ENCODE data around the gene WIPI1. TPM values are rescaled to one million over a fixed set of nuclear protein-coding genes. Genes with fewer than 3 reads are reported as not detected.

WIPI1 gene
- total and polyA plus RNA-seq, 9 of the 15 experiments (the other 6 are each of a cell fraction or from before 2014, with no cell fraction given) = 3.7 to 23.5 (median 11.8) TPM

DNA sequence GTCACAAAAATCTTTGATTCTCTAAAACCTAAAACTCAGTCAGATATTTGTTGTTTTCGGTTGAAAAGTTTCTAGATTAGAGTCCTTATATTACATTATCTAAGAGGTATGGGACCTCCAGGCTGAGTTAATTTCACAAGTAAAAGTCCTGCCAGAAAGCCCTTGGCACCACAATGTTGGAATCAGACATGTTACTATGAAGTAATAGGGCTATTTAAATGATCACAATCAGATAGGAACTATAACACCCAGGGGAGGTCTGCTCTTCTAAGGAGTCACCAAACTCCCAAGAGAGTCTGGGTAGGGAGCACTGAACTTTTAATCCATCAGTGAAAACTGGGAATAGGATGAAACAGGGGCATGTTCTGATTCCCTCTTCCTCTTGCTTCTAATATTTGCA is 54.2 kb downstream of the WIPI1 start:
- 20% methylated on average over 1 of the region's 1 CpG for WGBS (ENCODE audit: insufficient coverage, low coverage, missing lambda C conversion rate)
- intact Hi-C loops (cut with micrococcal nuclease) (no loop called here), in situ Hi-C loops (cut with MboI) (no loop called here)
- FAIRE-seq = no peak
- Histone ChIP-seq H3K27me3 (ENCODE audit: control insufficient read depth in 2 of 2, insufficient read depth in 2 of 2, low read length in 2 of 2) (peaks cover 12 to 22% of the 10 kb centered on the region in 2 experiments; a peak in 3 of 5 replicates), H3K27ac (ENCODE audit: extremely low read depth, low read depth, low read length) (no peak overlapping the region), H2AFZ (ENCODE audit: low read depth, low read length) (no peak overlapping the region), H3K9me3 (replicated peaks; ENCODE audit: control insufficient read depth, insufficient read depth, low read depth, low read length) (no peaks in the 10 kb centered on the region), H3K4me2 (ENCODE audit: insufficient read depth, low read length) (no peak overlapping the region), H3K9ac (ENCODE audit: insufficient read depth in 1 of 2, low read depth in 2 of 2, low read length in 2 of 2) (no peak overlapping the region), H3K9me1 (ENCODE audit: control insufficient read depth, insufficient read depth, low read length) (no peaks in the 10 kb centered on the region), H3K4me1 (replicated peaks in 1 of 2; ENCODE audit: control insufficient read depth in 2 of 2, insufficient read depth in 2 of 2, low read length in 2 of 2) (0 out of 5 replicates have a peak, but pooled peaks cover 0 to 4% of the 10 kb centered on the region in 2 experiments), H3K79me2 (ENCODE audit: control insufficient read depth, insufficient read depth, low read length) (no peaks in the 10 kb centered on the region), H3K36me3 (ENCODE audit: control insufficient read depth, insufficient read depth, low read length) (no peaks in the 10 kb centered on the region), H4K20me1 (replicated peaks; ENCODE audit: control insufficient read depth, insufficient read depth, low read length) (no peaks in the 10 kb centered on the region), H3K4me3 (no peak overlapping the region)
- ATAC-seq = no peak
- CTCF ChIA-PET (ENCODE audit: low intra/inter-chr PET ratio) = no interaction called here
- no TSS peak for BruUV-seq (replicated peaks)
- POLR2A ChIA-PET = no interaction called here
- DNase-seq (ENCODE audit: extremely low read depth in 1 of 4, low spot score in 3 of 4) = no peak
- TF ChIP-seq PTBP1 (IDR thresholded peaks at IDR 0.05; ENCODE audit: low read depth, low read length) = no peak
- TF ChIP-seq POLR2AphosphoS5 (IDR thresholded peaks at IDR 0.05; ENCODE audit: control insufficient read depth, insufficient read depth, low read depth, low read length) = no peak
- TF ChIP-seq, protein P1, sequence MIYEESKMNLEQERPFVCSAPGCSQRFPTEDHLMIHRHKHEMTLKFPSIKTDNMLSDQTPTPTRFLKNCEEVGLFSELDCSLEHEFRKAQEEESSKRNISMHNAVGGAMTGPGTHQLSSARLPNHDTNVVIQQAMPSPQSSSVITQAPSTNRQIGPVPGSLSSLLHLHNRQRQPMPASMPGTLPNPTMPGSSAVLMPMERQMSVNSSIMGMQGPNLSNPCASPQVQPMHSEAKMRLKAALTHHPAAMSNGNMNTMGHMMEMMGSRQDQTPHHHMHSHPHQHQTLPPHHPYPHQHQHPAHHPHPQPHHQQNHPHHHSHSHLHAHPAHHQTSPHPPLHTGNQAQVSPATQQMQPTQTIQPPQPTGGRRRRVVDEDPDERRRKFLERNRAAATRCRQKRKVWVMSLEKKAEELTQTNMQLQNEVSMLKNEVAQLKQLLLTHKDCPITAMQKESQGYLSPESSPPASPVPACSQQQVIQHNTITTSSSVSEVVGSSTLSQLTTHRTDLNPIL (CRISPR knock-in tag; IDR thresholded peaks at IDR 0.05) = no peak

DNA sequence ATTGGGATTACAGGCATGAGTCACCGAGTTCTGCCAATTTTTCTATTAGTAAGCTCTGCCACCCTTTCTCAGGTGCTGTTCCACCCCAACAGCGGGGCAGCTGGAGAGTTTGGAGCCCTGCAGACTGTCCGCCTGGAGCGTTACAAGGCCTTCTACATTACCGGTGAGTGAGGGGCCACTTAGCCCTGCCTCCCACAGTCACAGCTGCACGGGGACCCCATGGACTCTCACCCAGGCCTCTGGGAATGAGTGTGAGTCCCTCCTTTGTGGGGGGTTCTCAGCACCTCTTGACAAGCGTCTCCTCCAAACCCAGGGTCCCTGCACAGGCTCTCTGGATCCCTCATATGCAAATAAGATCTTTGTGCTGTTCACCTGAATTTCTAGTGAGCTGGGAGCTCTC is 56.0 kb downstream of the WIPI1 start:
- ATAC-seq (no peak), DNase-seq (ENCODE audit: extremely low read depth in 1 of 4, low spot score in 3 of 4) (no peak), FAIRE-seq (no peak)
- H3K4me2 ChIP-seq (ENCODE audit: insufficient read depth, low read length) = no peak overlapping the region
- 8% methylated on average over 7 of the region's 7 CpGs for WGBS (ENCODE audit: insufficient coverage, low coverage, missing lambda C conversion rate)
- intact Hi-C loops (cut with micrococcal nuclease) = no loop called here
- 0 out of 5 replicates have a peak, but pooled peaks cover 0 to 4% of the 10 kb centered on the region in 2 experiments for H3K4me1 ChIP-seq (replicated peaks in 1 of 2; ENCODE audit: control insufficient read depth in 2 of 2, insufficient read depth in 2 of 2, low read length in 2 of 2)
- no peak for TF ChIP-seq MCM7 (IDR thresholded peaks at IDR 0.05)
- TF ChIP-seq PHF20 (IDR thresholded peaks at IDR 0.05; ENCODE audit: partially characterized antibody) = no peak
- no peak for TF ChIP-seq TRIM28 (IDR thresholded peaks at IDR 0.05)
- no peak for TF ChIP-seq HDAC3 (IDR thresholded peaks at IDR 0.05; ENCODE audit: borderline replicate concordance, partially characterized antibody)
- TF ChIP-seq FOXK1 (CRISPR knock-in tag; IDR thresholded peaks at IDR 0.05; ENCODE audit: borderline replicate concordance) = no peak
- TF ChIP-seq SRSF3 (IDR thresholded peaks at IDR 0.05; ENCODE audit: insufficient read depth, low read length) = no peak
- H3K9me3 ChIP-seq (replicated peaks; ENCODE audit: control insufficient read depth, insufficient read depth, low read depth, low read length) = no peaks in the 10 kb centered on the region
- no peak overlapping the region for H2AFZ ChIP-seq (ENCODE audit: low read depth, low read length)
- no peak overlapping the region for H3K27ac ChIP-seq (ENCODE audit: extremely low read depth, low read depth, low read length)
- no peaks in the 10 kb centered on the region for H3K9me1 ChIP-seq (ENCODE audit: control insufficient read depth, insufficient read depth, low read length)
- H3K4me3 ChIP-seq = no peak overlapping the region
- peaks cover 12 to 33% of the 10 kb centered on the region in 2 experiments; a peak in 3 of 5 replicates for H3K27me3 ChIP-seq (ENCODE audit: control insufficient read depth in 2 of 2, insufficient read depth in 2 of 2, low read length in 2 of 2)
- H3K9ac ChIP-seq (ENCODE audit: insufficient read depth in 1 of 2, low read depth in 2 of 2, low read length in 2 of 2) = no peak overlapping the region
- POLR2A ChIA-PET = no interaction called here
- H3K79me2 ChIP-seq (ENCODE audit: control insufficient read depth, insufficient read depth, low read length) = no peaks in the 10 kb centered on the region
- no peaks in the 10 kb centered on the region for H4K20me1 ChIP-seq (replicated peaks; ENCODE audit: control insufficient read depth, insufficient read depth, low read length)
- no TSS peak for BruUV-seq (replicated peaks)
- in situ Hi-C loops (cut with MboI) = no loop called here
- H3K36me3 ChIP-seq (ENCODE audit: control insufficient read depth, insufficient read depth, low read length) = no peaks in the 10 kb centered on the region
- CTCF ChIA-PET (ENCODE audit: low intra/inter-chr PET ratio) = no interaction called here

Measured in K562 (cell line).